ENCODE data around the gene GNRHR.
"Not testable (repeated sequence)": the region's sequence is repeated elsewhere in the genome, so short reads cannot be mapped to it uniquely, and the experiment has no call there.

Gene GNRHR

GRCh38 chr4:67754288-67754687 is at the start of gene GNRHR:
Gene GNRHR, minus strand, starts transcription at chr4:67754388. Its CDS starts 53 bp downstream, at chr4:67754335.
- DNase-seq: no peak

- no peak for DNase-seq
Measured at GRCh38 chr4:67796810-67797209, 42.6 kb upstream of the GNRHR start.

- no peak for DNase-seq
Measured at GRCh38 chr4:67790721-67791120, 36.5 kb upstream of the GNRHR start.

GRCh38 chr4:67787311-67787710 is 33.1 kb upstream of the GNRHR start:
- no peak for DNase-seq

- DNase-seq: no peak
Measured at GRCh38 chr4:67785528-67785927, 31.3 kb upstream of the GNRHR start.

- no peak for DNase-seq
Measured at GRCh38 chr4:67779631-67780030, 25.4 kb upstream of the GNRHR start.

GRCh38 chr4:67776746-67777145 is 22.6 kb upstream of the GNRHR start:
- DNase-seq: no peak

- no peak for DNase-seq
Measured at GRCh38 chr4:67770422-67770821, 16.2 kb upstream of the GNRHR start.

- DNase-seq: no peak
Measured at GRCh38 chr4:67765928-67766327, 11.7 kb upstream of the GNRHR start.

- DNase-seq: no peak
Measured at GRCh38 chr4:67765401-67765800, 11.2 kb upstream of the GNRHR start.

GRCh38 chr4:67764183-67764582 is 10.0 kb upstream of the GNRHR start:
- DNase-seq: no peak

- DNase-seq: peak; percentile 24
Measured at GRCh38 chr4:67762086-67762485, 7.9 kb upstream of the GNRHR start.

- not testable (repeated sequence) for DNase-seq
Measured at GRCh38 chr4:67756991-67757390, 2.8 kb upstream of the GNRHR start.

- DNase-seq: no peak
Measured at GRCh38 chr4:67755974-67756373, 1.8 kb upstream of the GNRHR start.

GRCh38 chr4:67751260-67751659 is 2.9 kb downstream of the GNRHR start:
- no peak for DNase-seq

GRCh38 chr4:67750691-67751090 is 3.5 kb downstream of the GNRHR start:
- no peak for DNase-seq

- DNase-seq: no peak
Measured at GRCh38 chr4:67749286-67749685, 4.9 kb downstream of the GNRHR start.

GRCh38 chr4:67746797-67747495 is 7.2 kb downstream of the GNRHR start:
- peak; percentile 74 for DNase-seq

GRCh38 chr4:67744561-67745283 is 9.5 kb downstream of the GNRHR start:
- no peak for DNase-seq

GRCh38 chr4:67743194-67743593 is 11.0 kb downstream of the GNRHR start:
- DNase-seq: no peak

GRCh38 chr4:67736262-67736661 is 17.9 kb downstream of the GNRHR start:
- DNase-seq: no peak

- DNase-seq: no peak
Measured at GRCh38 chr4:67735325-67735724, 18.9 kb downstream of the GNRHR start.

- not testable (repeated sequence) for DNase-seq
Measured at GRCh38 chr4:67730511-67730910, 23.7 kb downstream of the GNRHR start.

GRCh38 chr4:67727124-67727850 is 26.9 kb downstream of the GNRHR start:
- DNase-seq: peak; percentile 66

All from suppressor macrophage treated with lipopolysaccharide for 4 hours (primary cell).